Liver (tissue), 9 donors: Measurements from ENCODE around the gene PDCL2. TPM values are rescaled to one million over a fixed set of nuclear protein-coding genes. Genes with fewer than 3 reads are reported as not detected.
A peak's percentile ranks its signal among the peaks of the same experiment; 100 is the strongest.

ENCODE experiments used
- DNase-seq: peaks from one replicate; pipeline ENCODE4 v3.0.0-alpha.2; 2017; ENCODE audit warnings: low spot score
- H3K27ac ChIP-seq, 2 donors: one replicate each; pipeline ENCODE4 v1.7.0; 2013; ENCODE audit warnings: inconsistent platforms in 2 of 2, low read length in 2 of 2, control low read depth in 1 of 2, low read depth in 1 of 2, mild to moderate bottlenecking in 1 of 2
- H3K27me3 ChIP-seq, 4 donors: one replicate each; pipeline versions ENCODE4 v1.6.1 to v1.7.0; 2013; ENCODE audit warnings: low read length in 3 of 4, inconsistent platforms in 1 of 4, mild to moderate bottlenecking in 1 of 4, moderate library complexity in 1 of 4; ENCODE audit not compliant: control insufficient read depth in 4 of 4, insufficient read depth in 4 of 4
- H3K36me3 ChIP-seq, 4 donors: one replicate each; pipeline versions ENCODE4 v1.6.1 to v1.7.0; 2013; ENCODE audit warnings: low read length in 3 of 4, mild to moderate bottlenecking in 3 of 4, low read depth in 1 of 4, moderate library complexity in 1 of 4; ENCODE audit not compliant: control insufficient read depth in 4 of 4, insufficient read depth in 3 of 4
- H3K4me1 ChIP-seq, 4 donors: one replicate each; pipeline versions ENCODE4 v1.6.1 to v1.7.0; 2013; ENCODE audit warnings: low read length in 3 of 4, mild to moderate bottlenecking in 3 of 4, moderate library complexity in 1 of 4; ENCODE audit not compliant: control insufficient read depth in 4 of 4, insufficient read depth in 4 of 4
- H3K4me3 ChIP-seq, 3 donors: one replicate each; pipeline versions ENCODE4 v1.6.1 to v1.7.0; 2013; ENCODE audit warnings: low read length in 3 of 3, control low read depth in 1 of 3, low read depth in 1 of 3, mild to moderate bottlenecking in 1 of 3
- H3K9ac ChIP-seq, 2 donors: one replicate each; pipeline ENCODE4 v1.7.0; 2013; ENCODE audit warnings: low read length in 2 of 2, mild to moderate bottlenecking in 2 of 2, moderate library complexity in 2 of 2, control low read depth in 1 of 2, low read depth in 1 of 2
- H3K9me3 ChIP-seq, 4 donors: one replicate each; pipeline versions ENCODE4 v1.6.1 to v1.7.0; 2013; ENCODE audit warnings: low read length in 3 of 4; ENCODE audit not compliant: control insufficient read depth in 4 of 4
- ATF3 ChIP-seq: IDR thresholded peaks from 2 replicates; pipeline ENCODE4 v1.6.1; 2016; ENCODE audit warnings: antibody characterized with exemption
- CTCF ChIP-seq: fragments of 150-350 bp; IDR thresholded peaks from 2 replicates; pipeline ENCODE4 v1.5.1; 2017; ENCODE audit warnings: improper control_type of control experiment, low read depth, low read length; ENCODE audit not compliant: missing input control
- EGR1 ChIP-seq, 2 donors: IDR thresholded peaks; 2 replicates each; pipeline ENCODE4 v1.6.1; 2016 to 2018; ENCODE audit warnings: antibody characterized with exemption in 2 of 2, low read depth in 2 of 2
- FOXA1 ChIP-seq: IDR thresholded peaks from 2 replicates; pipeline ENCODE4 v1.6.1; 2016; ENCODE audit warnings: antibody characterized with exemption
- GABPA ChIP-seq, 2 donors: IDR thresholded peaks in 1 of 2; conservative IDR thresholded peaks in 1 of 2; 2 replicates each; pipeline ENCODE4 v1.6.1; 2016; ENCODE audit warnings: antibody characterized with exemption in 2 of 2, mild to moderate bottlenecking in 1 of 2, moderate library complexity in 1 of 2
- HNF4A ChIP-seq, 2 donors: conservative IDR thresholded peaks; 2 replicates each; pipeline ENCODE4 v1.6.1; 2016; ENCODE audit warnings: antibody characterized with exemption in 2 of 2, mild to moderate bottlenecking in 2 of 2
- JUND ChIP-seq, 2 donors: IDR thresholded peaks; 2 replicates each; pipeline ENCODE4 v1.6.1; 2016; ENCODE audit warnings: antibody characterized with exemption in 2 of 2
- MAX ChIP-seq: IDR thresholded peaks from 2 replicates; pipeline ENCODE4 v1.6.1; 2016; ENCODE audit warnings: antibody characterized with exemption
- NR2F2 ChIP-seq: IDR thresholded peaks from 2 replicates; pipeline ENCODE4 v1.6.1; 2016; ENCODE audit warnings: antibody characterized with exemption
- RAD21 ChIP-seq, 2 donors: IDR thresholded peaks; 2 replicates each; pipeline ENCODE4 v1.6.1; 2016; ENCODE audit warnings: antibody characterized with exemption in 2 of 2, mild to moderate bottlenecking in 2 of 2
- REST ChIP-seq: IDR thresholded peaks from 2 replicates; pipeline ENCODE4 v1.6.1; 2016; ENCODE audit warnings: antibody characterized with exemption, mild to moderate bottlenecking
- RXRA ChIP-seq, 2 donors: IDR thresholded peaks; 2 replicates each; pipeline ENCODE4 v1.6.1; 2017 to 2018; ENCODE audit warnings: antibody characterized with exemption in 2 of 2, mild to moderate bottlenecking in 1 of 2
- SP1 ChIP-seq: IDR thresholded peaks from 2 replicates; pipeline ENCODE4 v1.6.1; 2018; ENCODE audit warnings: antibody characterized with exemption, mild to moderate bottlenecking
- TAF1 ChIP-seq: conservative IDR thresholded peaks from 2 replicates; pipeline ENCODE4 v1.6.1; 2016; ENCODE audit warnings: antibody characterized with exemption, mild to moderate bottlenecking
- YY1 ChIP-seq: IDR thresholded peaks from 2 replicates; pipeline ENCODE4 v1.6.1; 2016; ENCODE audit warnings: antibody characterized with exemption, mild to moderate bottlenecking
- ZBTB33 ChIP-seq: IDR thresholded peaks from 2 replicates; pipeline ENCODE4 v1.6.1; 2016; ENCODE audit warnings: antibody characterized with exemption
- WGBS: extraction: QIAGEN DNeasy Blood & Tissue Kit; methylation state at CpG from one replicate; pipeline ENCODE4 v1.1.7; 2013; 5-methylcytosine and 5-hydroxymethylcytosine counted together
- polyA plus RNA-seq, 2 donors: library from polyadenylated mRNA; stranded (reverse) in 1 of 2; unstranded in 1 of 2; fragments of 200-250 nt in 1 of 2; fragments of >200 nt in 1 of 2; fragmentation: Nextera tagmentation in 1 of 2; extraction: Ambion mirVana in 1 of 2; gene quantifications; one replicate each; pipeline versions ENCODE4 v1.2.1 to v1.2.3, GENCODE V29; 2013 to 2015
- total RNA-seq, 2 donors: library from RNA; depleted of rRNA; stranded (reverse); fragments of >200 nt; gene quantifications; one replicate each; pipeline ENCODE4 v1.2.3, GENCODE V29; 2014
- donor health status: healthy.
- donor health status: healthy.
- donor health status: healthy.
- donor health status: healthy.
- donor health status: healthy.

The PDCL2 gene
- total and polyA plus RNA-seq, 4 donors, result not detected

- H3K4me1 ChIP-seq, result peaks cover 0 to 20% (median 12%) of the 10 kb centered on the region in 4 donors
- H3K9me3 ChIP-seq, result no peaks in the 10 kb centered on the region
- no peak for TF ChIP-seq RXRA (IDR thresholded peaks at IDR 0.05)
- TF ChIP-seq REST, result no peak
- TF ChIP-seq ATF3, result no peak
- no peak for TF ChIP-seq GABPA (IDR thresholded peaks at IDR 0.05 in 1 of 2, conservative IDR thresholded peaks at IDR 0.05 in 1 of 2)
- TF ChIP-seq MAX, result no peak
- no peak for TF ChIP-seq ZBTB33
- no peak for TF ChIP-seq NR2F2
- TF ChIP-seq SP1, result no peak
- no peak for TF ChIP-seq YY1
- no peak for TF ChIP-seq RAD21 (IDR thresholded peaks at IDR 0.05)
- TF ChIP-seq EGR1 (IDR thresholded peaks at IDR 0.05; ENCODE audit: low read depth in 2 of 2), result no peak
- TF ChIP-seq HNF4A (conservative IDR thresholded peaks at IDR 0.05), result no peak
- no peak for TF ChIP-seq JUND (IDR thresholded peaks at IDR 0.05)
- no peak for DNase-seq
- H3K27me3 ChIP-seq, result no peaks in the 10 kb centered on the region
- peak overlapping the region; percentile 83 to 100 (median 90) for H3K4me3 ChIP-seq
- WGBS, result under 1% methylated on average over 16 of the region's 16 CpGs
- H3K36me3 ChIP-seq, result no peaks in the 10 kb centered on the region
- peak overlapping the region; percentile 93 to 97 for H3K27ac ChIP-seq
- peak overlapping the region in 1 of 2 donors; percentile 65 for H3K9ac ChIP-seq
These were observed 45.6 kb downstream of the PDCL2 start for GRCh38 chr4:55546506-55546755.

- Histone ChIP-seq H3K9me3 (no peaks in the 10 kb centered on the region), H3K27ac (peak overlapping the region; percentile 93 to 97), H3K27me3 (no peaks in the 10 kb centered on the region), H3K4me3 (peak overlapping the region; percentile 80 to 100 (median 90)), H3K36me3 (no peaks in the 10 kb centered on the region), H3K9ac (peak overlapping the region; percentile 64 to 71), H3K4me1 (peaks cover 0 to 20% (median 12%) of the 10 kb centered on the region in 4 donors)
- DNase-seq, result peak; percentile 75
- WGBS, result under 1% methylated on average over 87 of the region's 87 CpGs
- TF ChIP-seq ZBTB33 (no peak), HNF4A (conservative IDR thresholded peaks at IDR 0.05) (peak in 1 of 2 donors; percentile 7), SP1 (peak; percentile 5), EGR1 (IDR thresholded peaks at IDR 0.05; ENCODE audit: low read depth in 2 of 2) (no peak), TAF1 (no peak), YY1 (peak; percentile 27), CTCF (no peak), FOXA1 (no peak), MAX (no peak), RAD21 (IDR thresholded peaks at IDR 0.05) (no peak), REST (no peak)
These were observed 46.2 kb downstream of the PDCL2 start for GRCh38 chr4:55545641-55546505.
